ENCODE results near the gene PRKD2.

PRKD2 gene

DNA sequence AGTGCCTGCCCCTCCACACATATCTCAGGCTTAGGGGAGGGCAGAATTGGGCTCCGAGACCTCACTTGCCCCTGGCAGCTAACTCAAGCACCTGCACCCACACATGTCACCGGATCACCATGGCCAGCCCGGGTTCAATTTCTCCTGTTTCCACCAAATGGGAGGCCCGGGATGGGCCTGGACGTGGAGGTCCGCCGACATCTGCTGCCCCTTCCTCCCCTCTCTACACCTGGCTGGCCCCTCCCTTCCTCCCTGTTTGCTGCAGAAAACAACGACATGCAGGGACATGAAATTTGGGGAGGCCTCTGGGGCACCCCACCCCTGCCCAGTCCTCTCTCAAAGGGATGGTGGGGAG lies 1.3 kb downstream of the PRKD2 start:
- TF ChIP-seq GATA3 (IDR thresholded peaks at IDR 0.05; ENCODE audit: low read depth, low read length) (no peak), GATA2 (IDR thresholded peaks at IDR 0.05; ENCODE audit: low read depth, low read length) (no peak)

DNA sequence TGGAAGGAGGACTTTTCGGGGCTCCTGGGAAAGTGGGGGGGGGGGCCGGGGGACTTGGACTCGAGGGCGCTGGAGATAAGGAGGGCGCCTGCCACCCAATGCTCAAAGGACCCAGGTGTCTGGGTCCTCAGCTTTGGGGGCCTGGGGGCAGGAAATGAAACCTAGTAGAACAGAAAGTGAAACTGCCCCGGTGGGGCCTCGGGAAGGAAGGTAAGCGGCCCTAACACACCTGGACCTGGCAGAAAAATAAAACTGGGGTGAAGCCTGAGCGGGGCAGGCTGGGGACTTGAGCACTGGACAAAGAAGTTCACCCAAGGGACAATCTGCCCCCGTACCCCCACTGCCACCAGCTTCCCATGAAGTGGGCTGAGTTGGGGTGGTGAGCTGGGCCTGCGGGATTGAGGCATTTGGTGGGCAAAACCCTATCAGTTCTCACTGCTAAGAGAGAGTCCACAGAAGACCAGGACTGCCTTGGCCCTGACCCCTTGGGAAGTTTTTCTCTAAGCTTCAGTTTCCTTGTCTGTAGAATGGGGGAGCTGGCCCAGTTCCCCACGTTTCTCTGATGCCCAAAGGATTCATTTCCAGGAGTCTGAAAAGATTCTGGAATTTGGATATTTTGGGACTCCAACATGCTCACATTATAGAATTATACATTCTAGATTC lies 2.3 kb downstream of the PRKD2 start:
- TF ChIP-seq GATA3 (IDR thresholded peaks at IDR 0.05; ENCODE audit: low read depth, low read length) (no peak), GATA2 (IDR thresholded peaks at IDR 0.05; ENCODE audit: low read depth, low read length) (no peak)

DNA sequence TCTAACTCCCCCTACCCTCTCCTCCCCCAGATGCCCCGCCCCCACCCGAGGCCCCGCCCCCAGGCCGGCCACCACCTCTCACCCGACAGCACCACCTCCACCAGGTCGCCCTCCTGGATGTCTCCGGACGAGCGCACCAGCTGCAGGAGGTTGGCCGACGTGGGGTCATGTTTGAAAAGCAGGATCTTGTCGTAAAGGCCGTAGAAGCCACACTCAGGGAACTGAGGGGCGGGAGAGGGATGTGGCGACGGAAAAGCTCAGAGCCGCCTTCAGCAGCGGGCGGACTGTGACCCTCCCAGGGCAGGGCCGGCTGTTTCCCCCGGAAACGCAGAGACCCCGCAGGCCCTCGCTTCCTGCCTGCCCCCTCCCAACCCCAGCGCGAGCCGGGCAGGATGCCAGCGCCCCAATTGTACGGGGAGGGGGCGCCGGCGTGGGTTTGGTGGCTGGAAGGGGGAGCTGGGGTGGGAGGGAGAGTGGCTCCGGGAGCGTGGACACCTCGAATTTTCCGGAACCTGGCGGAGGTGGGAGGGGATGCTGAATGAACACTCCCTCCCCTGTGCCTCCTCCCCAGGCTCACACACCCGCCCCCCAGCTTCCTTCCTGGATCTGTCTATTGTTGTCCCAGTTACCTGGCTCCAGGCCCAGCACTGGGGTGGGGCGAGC lies 3.0 kb downstream of the PRKD2 start:
- no peak for TF ChIP-seq GATA3 (IDR thresholded peaks at IDR 0.05; ENCODE audit: low read depth, low read length)
- no peak for TF ChIP-seq GATA2 (IDR thresholded peaks at IDR 0.05; ENCODE audit: low read depth, low read length)

DNA sequence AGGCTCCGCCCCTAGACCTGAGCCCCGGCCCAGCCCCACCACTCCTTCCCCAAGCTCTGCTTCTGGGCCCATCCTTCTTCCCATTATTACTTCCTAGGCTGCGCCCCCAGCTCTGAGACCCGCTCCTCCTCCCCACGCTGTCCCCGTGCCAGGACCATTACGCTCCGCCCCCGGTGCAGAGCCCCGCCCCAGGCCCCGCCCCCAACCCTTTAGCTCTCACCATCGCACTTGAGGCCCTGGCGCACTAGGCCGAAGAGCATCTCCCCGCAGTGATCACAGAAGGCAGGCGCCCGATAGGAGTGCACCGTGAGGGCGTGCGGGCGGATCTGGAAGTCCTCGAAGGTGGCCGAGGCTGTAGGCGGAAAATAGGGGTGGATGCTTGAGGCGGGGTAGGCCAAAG lies 6.2 kb downstream of the PRKD2 start:
- TF ChIP-seq GATA2 (IDR thresholded peaks at IDR 0.05; ENCODE audit: low read depth, low read length), result no peak
- TF ChIP-seq GATA3 (IDR thresholded peaks at IDR 0.05; ENCODE audit: low read depth, low read length), result no peak

DNA sequence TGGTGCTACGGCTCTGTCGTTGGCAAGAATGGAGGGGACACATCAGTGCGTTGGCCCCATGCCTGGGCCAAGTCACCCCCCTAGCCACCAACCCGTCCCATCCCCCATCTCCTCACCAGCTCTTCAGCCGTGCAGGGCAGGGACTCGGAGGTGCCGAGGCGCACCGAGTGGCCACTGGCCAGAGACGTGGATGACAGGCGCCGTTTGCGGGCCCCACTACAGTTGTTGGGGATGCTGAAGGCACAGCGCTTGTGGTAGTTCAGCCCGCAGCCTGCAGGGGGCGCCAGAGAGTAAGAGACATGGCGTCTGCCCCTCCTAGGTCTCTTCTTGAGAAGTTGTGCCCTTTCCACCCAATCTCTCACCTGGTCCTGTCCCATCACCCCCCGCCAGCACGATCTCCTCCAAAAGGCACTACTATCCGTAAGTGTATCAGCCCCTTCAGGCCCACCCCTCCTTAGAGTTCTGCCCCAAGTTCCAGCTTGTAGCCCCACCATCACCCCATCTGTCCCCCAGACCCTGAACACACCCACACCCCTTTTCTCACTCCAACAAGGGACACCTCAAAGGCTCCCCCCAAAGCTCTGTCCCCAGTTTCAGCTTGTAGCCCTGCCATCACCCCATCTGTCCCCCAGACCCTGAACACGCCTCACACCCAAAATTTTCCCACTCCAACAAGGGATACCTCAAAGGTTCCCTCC lies 12.4 kb downstream of the PRKD2 start:
- TF ChIP-seq GATA2 (IDR thresholded peaks at IDR 0.05; ENCODE audit: low read depth, low read length) (no peak), GATA3 (IDR thresholded peaks at IDR 0.05; ENCODE audit: low read depth, low read length) (no peak)

DNA sequence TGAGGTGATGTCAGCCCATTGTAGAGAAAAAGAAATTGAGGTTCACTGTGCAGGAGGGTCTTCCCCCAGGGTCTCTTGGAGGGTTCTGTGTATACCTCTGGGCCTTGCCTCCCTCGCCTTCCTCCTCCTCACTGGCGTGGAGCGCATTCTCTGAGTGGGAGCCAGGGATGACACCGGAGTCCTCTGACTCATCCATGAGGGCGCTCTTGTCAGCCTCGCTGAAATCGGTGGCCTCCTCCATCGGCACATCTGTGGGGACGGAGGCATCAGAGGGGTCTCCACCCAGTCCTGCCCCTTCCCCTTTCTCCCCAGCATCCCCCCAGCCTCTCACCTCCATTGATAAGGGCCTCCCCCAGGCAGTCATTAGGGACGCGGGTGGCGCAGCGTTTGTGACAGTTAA lies 16.2 kb downstream of the PRKD2 start:
- TF ChIP-seq GATA2 (IDR thresholded peaks at IDR 0.05; ENCODE audit: low read depth, low read length) (no peak), GATA3 (IDR thresholded peaks at IDR 0.05; ENCODE audit: low read depth, low read length) (no peak)

DNA sequence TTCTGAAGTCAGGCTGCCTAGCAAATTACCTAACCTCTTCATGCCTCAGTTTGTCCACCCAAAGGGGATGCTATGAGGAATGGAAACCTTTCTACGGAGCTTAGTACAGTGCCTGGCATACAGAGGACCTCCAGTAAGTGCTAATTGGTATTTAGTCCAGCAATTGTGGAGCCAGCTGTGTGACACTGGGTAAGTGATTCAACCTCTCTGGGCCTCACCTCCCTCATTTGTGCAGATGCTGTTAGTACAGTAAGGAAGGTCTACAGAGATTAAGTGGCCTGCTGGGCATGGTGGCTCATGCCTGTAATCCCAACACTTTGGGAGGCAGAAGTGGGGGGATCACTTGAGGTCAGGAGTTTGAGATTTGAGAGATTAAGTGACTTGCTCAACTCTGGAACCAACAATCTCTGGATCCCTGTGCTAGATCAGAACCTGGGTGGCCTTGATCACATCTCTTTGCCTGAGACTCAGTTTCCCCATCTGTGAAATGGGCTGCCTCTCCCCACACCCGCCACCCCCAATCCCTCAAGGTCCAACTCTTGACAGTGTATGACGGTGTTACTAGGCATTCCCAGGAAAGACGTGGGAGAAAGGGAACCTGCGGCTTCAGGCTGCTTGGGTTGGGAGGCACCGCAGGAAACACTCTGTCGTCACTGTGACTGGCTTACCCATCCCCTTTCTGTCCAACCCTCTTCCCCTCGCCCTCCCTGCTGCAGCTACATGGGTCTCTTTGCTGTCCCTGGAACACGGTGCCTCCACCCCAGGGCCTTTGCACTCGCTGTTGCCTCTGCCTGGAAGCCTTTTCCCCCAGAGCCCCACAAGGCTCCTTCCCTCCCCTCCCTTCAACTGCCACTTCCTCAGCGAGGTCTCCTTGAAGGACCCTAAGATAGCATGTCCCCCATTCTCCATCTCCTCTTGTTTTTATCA lies 18.3 kb downstream of the PRKD2 start:
- no peak for TF ChIP-seq GATA2 (IDR thresholded peaks at IDR 0.05; ENCODE audit: low read depth, low read length)
- no peak for TF ChIP-seq GATA3 (IDR thresholded peaks at IDR 0.05; ENCODE audit: low read depth, low read length)

DNA sequence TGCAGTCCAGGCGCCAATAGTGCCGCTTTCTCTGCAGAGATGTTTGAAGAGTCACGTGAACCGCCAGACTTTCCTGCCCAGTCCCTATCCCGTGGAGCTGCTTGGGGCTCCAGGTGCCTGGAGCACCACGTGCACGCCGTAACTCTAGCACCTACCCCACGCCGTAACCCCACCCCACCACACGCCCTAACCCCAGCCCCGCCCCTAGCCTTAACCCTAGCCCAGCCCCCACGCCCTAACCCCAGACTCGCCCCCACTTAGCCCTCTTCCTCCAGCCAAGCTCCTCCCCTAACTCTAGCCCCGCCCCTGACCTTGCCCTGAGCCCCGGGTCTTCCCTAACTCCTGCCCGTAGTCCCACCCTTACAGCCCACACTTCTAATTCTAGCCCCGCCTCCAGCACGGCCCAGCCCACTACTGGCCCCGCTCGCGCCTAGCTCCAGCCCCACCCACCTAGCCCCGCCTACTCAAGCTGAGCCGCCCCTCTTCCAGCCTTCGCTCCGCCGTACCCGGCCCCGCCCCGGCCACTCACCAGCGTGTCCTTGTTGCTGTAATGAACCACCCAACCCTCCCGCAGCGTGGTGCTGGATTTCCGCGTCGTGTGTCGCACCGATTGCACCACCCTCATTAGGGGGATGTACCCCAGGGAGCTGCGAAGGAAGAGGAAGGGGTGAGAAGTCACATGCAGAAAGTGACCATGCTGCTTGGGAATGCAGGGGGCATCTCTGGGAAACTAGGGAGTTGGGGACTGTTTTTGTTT lies 19.5 kb downstream of the PRKD2 start:
- TF ChIP-seq GATA2 (IDR thresholded peaks at IDR 0.05; ENCODE audit: low read depth, low read length) (no peak), GATA3 (IDR thresholded peaks at IDR 0.05; ENCODE audit: low read depth, low read length) (no peak)

DNA sequence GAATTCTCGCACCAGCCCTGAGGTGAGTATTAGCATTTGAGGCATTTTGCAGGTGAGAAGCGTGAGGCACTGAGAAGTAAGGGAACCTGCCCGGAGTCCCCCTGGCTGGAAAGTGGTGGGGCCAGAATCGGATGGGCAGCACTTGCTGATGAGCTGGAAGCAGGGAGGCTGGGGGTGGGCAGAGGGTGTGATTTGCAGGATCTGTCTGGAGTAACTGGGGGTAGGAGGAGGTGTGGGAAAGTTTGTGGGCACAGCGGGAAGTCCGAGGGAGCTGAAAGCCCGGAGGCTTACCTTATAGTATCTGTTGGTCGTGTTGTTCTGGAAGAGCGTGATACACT lies 20.1 kb downstream of the PRKD2 start:
- TF ChIP-seq GATA3 (IDR thresholded peaks at IDR 0.05; ENCODE audit: low read depth, low read length) (no peak), GATA2 (IDR thresholded peaks at IDR 0.05; ENCODE audit: low read depth, low read length) (no peak)

DNA sequence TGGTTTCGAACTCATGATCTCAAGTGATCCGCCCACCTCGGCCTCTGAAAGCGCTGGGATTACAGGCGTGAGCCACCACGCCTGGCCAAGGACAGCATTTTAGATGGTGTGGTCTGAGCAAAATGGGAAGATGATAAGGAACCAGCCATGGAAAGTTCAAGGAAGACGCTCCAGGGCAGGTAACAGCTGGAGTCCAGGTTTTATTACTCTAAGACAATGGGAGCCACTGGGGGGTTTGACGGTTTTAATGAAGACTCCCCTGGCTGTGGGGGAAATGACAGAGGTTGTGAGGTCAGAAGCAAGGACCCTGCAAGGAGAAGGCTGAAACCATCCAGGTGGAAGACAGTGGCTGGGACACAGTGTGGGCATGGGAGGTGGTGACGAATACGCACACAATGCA lies 20.9 kb downstream of the PRKD2 start:
- TF ChIP-seq GATA3 (IDR thresholded peaks at IDR 0.05; ENCODE audit: low read depth, low read length) (no peak), GATA2 (IDR thresholded peaks at IDR 0.05; ENCODE audit: low read depth, low read length) (no peak)

DNA sequence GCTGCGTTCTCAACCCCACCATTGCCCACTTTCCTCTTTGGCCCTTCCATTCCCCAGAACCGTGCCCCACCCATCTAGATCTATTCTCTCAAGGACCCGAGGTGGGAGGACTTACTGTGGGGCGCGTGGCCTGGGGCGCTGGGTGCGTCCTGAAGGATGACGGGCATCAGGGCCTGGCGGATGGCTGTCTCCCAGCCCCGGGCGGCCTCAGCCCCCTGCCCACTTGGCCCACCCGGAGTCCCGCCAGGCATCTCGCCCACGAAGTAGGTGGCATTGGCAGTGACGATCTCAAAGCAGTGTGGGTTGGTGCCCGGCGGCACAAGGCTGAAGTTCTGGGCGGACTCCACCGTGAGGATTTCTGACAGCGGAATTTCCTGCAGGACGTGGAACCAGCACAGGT lies 23.2 kb downstream of the PRKD2 start:
- TF ChIP-seq GATA2 (IDR thresholded peaks at IDR 0.05; ENCODE audit: low read depth, low read length) (no peak), GATA3 (IDR thresholded peaks at IDR 0.05; ENCODE audit: low read depth, low read length) (no peak)

DNA sequence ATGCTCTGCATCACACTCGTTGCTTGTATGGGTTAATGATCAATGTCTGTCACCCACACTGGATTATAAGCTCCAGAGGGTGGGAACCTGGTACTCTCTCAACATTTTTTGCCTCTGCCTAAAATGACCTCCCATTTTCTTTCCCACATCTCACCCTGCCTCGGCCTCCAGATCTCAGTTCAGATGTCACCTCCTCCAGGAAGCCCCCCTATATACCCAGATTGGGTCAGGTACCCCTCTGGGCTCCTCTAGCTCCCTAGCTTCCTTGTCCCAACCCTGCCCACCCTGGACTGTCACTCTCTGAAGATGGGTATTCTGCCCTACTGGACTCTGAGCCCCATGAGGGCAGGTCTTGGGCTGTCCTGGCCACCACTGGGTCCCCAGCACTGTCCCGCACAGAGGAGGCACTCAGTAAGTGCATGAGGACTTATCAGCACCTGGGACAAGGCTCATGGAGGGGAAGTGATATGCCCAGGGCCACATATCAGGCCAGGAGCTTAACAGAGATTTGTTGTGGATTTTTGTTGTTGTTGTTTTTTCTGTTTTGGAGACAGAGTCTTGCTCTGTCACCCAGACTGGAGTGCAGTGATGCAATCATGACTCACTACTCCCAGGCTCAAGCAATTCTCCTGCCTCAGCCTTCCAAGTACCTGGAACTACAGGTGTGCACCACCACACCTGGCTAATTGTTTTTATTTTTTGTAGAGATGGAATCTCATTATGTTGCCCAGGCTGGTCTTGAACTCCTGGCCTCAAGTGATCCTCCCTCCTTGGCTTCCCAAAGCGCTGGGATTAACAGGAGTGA lies 23.8 kb downstream of the PRKD2 start:
- TF ChIP-seq GATA3 (IDR thresholded peaks at IDR 0.05; ENCODE audit: low read depth, low read length) (no peak), GATA2 (IDR thresholded peaks at IDR 0.05; ENCODE audit: low read depth, low read length) (no peak)

DNA sequence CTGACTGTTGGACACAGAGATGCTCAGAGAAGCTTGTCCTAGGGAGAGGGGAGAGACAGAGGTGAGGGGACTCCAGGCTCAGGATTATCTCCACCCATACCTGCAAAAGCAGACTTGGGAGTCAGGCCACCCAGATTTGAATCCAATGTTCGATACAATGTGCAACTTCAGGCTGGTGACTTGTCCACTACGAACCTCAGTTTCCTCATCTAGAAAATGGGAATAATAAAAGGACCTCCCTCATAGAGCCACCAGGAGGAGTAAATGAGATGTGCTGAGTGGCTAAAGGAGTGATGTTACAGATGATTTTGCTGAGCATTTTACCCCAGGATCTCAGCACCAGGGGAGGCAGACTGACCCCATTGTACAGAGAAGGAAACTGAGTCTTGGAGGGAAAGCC lies 25.0 kb downstream of the PRKD2 start:
- TF ChIP-seq GATA3 (IDR thresholded peaks at IDR 0.05; ENCODE audit: low read depth, low read length), result no peak
